Measurements from ENCODE around the gene TAF5L.

The TAF5L gene

DNA sequence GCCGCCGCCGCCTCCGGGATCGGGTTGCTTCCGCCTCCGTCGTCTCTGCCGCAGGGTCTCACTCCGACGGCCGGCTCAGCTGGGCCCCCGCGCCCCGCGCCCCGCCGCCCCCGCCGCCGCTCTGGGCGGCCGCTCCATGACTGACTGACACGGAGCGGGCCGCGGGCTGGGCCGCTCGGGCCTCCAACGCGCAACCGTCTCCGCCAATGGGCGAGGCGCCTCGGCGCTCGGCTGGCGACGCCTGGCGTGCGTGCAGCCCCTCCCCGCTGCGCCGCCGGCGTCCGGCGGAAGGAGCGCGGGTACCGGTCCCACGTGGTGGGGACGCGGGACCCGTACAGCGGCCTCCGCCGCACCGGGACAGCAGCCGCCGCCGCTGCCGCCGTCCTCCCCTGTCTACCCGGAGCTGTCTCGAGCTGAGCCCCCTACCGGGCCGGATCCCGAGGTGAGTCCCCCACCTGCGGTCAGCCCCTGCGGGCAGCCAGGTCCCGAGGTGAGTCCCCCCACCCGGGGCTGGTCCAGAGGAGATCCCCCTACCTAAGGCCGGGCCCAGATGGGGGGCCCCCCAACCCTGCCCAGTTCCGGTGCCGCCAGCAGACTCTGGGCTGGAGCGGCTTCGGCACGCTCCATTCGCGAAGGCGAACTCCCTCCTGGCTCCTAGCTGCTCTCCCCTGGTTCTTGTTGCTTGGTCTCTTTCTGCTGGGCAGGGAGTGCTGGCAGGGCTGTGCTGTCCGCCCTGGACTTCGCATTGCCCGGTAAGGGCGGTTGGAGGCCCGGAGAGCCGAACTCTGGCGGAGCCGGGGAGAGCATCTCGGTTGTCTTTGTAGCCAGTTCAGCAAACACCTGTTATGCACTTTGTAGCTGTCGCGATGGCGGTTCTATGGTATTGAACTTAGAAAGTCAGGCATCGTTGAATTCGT, at the start of gene TAF5L, which contains the start of gene URB2:
TSS of gene TAF5L (minus strand) at position 208 of the 917 bp plus-strand sequence. CDS start 11,640 bp downstream, outside the sequence.
TSS of gene URB2 (plus strand) at position 333 of the 917 bp plus-strand sequence. CDS start 1,387 bp downstream, outside the sequence.
- peak; percentile 99 for DNase-seq (ENCODE audit: low spot score)

DNA sequence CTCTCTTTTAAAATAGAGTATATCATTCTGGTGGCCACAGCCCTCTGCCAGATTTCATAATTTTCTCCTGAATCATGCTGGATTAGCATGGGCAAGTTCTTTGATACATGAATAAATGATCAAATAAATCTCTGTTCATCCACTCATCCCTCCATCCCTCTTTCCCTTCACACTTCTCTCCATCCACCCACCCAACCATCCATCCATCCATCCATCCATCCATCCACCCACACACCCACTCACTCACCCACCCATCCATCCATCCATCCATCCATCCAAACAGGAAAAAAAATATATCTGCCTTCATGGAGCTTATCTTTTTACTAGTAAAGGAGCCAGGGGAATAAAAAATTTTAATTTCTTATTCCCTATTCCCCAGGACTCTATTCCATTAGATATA, 49.5 kb upstream of the TAF5L start:
- no peak for DNase-seq (ENCODE audit: low spot score)

DNA sequence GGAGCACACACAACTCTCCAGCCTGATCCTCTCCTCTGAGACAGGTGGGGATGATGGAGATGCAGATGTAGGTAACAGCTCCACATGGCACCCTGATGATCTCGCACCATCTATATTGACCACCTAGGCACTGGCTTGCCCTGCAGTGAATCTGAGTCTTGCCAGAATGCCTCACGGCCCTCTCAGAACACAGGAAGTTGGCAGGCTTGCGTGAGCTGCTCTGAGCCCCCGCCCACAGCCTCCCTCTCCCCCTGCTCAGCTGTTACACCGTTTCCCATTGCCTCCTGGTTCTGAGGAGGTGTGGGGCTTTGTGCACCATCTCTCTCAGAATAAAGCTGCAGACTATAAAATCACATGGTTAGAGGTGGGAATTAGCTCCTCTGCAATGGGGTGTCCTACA, 48.1 kb upstream of the TAF5L start:
- no peak for DNase-seq (ENCODE audit: low spot score)

DNA sequence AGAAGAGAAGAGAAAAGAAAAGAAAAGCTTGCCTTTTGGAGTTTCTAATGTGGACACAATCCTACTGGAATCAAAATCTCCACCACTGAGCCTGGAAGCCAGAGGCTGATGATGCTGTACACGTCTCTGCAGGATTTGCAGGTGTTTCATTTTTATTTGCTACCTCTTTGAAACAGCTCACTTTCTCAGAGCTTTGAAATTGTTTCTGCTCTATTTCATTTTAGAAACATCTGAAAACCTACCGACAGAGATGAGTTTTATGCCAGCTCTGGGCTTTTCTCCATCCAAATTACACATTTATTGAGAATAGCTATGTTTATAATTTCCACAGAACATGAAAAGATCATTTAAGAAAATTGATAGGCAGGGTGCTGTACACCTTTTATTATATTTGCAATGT, 46.3 kb upstream of the TAF5L start:
- DNase-seq (ENCODE audit: low spot score): no peak

DNA sequence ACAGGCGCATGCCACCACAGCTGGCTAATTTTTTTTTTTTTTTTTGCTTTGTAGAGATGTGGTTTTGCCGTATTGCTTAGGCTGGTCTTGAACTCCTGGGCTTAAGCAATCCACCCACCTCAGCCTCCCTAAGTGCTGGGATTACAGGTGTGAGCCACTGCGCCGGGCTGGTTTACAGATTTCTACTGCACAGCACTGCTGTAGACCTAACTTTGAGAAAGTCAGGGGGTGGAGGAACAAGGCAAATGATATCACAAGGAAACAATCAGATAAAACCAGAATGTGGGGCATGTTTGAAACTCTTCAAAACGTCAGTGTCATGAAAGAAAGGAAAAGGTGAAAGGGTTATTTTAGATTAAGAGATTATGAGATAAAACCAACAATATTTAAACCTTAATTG, 45.4 kb upstream of the TAF5L start:
- no peak for DNase-seq (ENCODE audit: low spot score)

DNA sequence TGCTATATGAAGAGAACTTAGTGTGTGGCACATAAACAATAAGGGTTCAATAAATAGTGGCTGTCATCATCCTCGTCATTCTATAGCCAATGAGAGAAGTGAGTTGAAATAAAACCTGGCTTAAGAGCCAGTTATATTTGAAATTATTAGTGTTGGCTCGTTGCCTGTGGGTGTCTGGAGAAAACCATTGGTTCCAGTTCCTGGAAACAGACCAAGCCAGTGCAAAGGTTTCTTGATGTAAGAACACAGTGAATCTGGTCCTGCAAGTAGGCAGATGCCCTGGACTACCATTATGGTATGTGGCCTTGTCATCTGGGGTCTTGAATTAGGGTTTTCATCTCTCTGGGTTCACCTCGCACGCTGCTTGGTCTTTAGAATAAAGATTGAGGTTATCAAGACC, 43.4 kb upstream of the TAF5L start:
- DNase-seq (ENCODE audit: low spot score): no peak

DNA sequence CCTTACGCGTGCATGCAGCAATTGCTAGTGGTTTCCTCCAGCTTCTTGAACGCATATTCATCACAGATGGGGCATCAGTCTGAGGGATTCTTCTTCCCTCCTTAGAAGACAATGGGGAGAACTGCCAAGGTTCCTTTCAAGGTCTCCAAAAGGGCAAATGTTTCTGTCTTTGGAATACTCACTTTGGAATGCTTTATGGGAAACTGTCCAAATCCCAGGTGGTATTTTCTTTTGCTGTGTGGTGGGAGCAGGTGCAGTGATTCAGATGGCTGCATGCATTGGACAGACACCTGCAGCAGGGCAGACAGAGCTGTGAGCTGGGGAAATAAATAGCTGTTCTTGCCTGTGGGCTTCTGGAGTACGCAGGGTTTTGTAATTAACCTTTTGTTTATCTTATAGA, 40.7 kb upstream of the TAF5L start:
- no peak for DNase-seq (ENCODE audit: low spot score)

DNA sequence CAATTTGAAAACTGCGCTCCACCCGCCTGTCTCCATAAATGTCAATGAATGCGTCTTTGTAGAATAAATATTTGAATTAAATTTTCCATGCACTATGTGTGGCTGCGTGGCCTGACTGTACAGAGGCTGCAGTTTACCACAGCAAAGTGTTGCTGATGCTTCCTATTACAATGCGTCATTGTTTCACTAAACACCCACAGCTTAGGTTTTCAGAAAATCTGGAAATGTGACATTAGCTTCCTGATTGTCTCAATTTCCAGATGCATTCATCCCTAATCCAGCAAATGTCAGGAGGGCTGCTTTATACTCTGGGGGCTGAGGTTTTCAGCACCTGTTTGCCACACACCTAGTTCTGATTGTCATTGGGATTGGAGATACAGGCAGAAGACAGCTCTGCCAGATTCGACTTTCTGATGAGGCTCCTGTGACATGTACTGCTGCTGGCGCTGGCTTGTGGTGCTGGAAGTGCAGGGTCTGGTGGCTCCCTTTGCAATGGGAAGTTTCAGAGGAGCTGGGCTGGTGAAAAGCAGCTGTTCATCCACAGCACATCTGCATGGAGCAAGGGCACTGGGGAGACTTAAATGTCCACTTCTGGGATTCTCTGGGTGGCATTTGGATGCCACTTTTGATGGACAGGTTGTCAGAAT, 40.1 kb upstream of the TAF5L start:
- DNase-seq (ENCODE audit: low spot score): no peak

DNA sequence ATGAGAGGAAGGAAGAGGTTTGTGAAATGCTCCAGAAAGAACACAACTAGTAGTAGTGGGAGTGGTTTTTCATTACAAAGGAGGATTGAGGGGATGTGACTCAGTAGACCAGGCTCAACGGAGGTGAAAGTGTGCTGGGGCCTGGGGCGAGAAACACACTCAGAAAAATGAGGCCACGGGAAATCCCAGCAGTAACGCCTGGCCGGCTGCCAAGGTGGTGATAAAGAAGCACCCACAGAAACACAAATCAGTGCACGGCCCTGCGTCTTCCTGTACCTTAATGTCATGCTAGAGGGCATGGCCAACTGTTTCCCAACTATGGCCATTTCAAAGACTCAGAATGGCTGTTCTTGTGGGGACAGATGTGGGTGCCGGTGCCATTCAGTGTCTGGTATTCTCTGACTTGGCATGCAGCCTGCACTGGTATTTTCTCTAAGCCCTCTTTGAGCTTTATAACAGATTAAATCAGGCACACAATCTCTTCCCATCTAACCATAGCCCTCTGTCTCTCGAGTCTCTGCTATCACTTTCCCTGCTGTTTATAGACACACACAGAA, 38.3 kb upstream of the TAF5L start:
- DNase-seq (ENCODE audit: low spot score): no peak

DNA sequence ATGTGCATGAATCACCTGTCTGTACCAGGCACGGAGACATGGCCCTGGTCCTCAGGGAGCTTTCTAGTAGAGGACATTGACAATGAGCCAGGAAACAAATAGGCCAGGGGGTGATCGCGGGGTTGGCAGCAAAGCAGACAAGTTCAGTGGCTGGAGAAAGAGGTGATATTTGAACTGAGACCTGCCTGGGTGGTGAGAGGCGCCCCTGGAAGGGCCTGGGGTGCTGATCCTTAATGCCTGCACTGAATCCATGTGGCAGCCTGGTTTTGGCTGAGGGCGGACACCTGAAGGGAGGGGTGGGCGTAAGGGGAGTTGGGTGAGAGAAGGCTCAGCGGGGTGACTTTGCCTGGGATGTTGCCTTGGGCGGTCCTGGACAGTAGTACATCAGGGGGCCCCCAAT, 36.0 kb upstream of the TAF5L start:
- DNase-seq (ENCODE audit: low spot score): no peak

DNA sequence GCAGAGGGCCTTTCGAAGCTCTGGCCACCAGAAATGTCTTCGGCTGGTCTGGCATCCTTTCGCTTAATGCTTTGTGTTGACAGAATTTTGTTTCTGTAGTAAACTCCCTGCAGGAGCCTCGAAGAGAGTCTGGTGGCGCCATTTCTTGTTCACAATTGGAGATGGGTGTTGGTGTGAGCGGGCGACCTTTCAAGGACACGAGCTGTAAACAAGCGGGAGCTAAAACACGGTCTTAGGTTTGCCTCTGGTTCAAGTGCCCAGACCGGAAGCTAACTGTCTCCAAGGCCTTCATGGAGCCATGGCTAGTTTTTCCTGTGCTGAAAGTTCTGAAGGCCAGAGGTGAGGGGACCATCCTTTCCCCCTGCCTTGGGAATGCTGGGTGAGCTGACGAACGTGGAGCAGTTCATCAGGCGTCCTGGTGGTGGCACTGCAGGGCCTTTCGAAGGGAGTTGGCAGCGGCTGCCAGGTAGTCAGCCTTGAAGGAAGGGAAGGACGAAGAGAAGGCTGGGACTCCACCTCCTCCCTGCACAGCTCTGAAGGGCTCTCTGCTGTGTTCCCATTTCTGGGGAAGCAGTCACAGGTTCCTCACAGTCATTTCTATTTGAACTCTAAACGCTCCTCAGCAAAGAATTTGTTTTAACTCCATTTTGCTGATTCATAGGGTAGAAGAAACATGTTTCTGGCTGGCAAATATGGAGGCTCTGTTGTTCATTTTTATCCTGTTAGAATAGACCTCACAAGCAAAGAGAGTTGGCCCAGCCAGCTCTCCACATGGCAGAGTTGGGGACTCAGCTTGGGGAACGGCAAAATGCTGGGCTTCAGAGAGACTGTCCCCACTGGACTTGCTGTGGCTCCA, 35.3 kb upstream of the TAF5L start:
- DNase-seq (ENCODE audit: low spot score): peak; percentile 94

DNA sequence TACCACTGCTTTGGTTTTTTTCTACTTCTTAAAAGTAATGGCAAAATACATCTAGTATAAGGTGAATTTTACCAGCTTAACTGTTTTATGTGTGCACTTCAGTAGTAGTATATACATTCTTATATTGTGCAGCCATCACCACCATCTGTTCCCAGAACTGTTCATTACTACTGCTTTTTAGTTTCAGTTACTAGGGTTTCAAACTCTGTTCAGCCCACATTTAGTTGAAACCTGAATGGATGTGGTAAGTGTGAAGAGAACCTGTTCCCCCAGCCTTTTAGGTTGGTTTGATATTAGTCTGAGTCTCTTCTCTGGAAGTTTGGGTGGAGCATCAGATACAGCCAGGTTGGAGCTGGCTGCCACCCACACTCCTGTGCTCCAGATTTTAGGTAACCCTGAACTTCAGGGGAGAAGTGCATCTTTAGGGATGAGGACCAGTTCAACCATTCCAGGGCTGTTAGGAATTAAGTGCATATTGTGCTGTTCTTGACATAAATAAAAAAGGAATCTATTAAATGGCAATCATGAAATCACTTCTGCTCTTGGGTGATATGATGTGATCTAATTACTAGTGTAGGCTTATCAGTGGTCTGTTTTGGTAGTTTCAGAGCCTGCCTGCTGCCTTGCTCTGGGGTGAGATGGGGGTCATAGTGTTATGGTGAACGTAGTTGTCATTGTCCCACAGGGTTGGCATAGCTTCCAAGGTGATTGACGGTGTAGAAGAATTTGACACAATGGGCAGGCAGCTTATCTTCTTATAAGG, 32.3 kb upstream of the TAF5L start:
- no peak for DNase-seq (ENCODE audit: low spot score)

DNA sequence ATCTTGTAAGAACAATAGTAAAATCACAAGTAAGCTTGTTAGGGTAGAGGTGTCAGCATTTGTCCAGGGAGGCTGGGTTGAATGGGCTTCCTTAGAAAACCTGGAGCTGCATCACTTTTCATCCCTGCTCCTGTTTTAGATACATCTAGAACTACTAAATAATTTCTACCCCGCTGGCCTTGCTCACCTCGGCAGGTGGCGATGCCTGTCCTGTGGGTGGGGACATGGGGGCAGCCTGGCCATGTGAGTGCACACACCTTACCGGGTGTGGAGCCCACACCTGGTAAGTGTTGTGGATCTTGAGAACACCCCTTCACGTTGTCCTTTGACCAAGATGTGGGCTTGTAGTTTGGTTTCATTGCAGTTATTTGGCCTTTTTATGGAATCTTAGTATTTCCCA, 29.9 kb upstream of the TAF5L start:
- no peak for DNase-seq (ENCODE audit: low spot score)

DNA sequence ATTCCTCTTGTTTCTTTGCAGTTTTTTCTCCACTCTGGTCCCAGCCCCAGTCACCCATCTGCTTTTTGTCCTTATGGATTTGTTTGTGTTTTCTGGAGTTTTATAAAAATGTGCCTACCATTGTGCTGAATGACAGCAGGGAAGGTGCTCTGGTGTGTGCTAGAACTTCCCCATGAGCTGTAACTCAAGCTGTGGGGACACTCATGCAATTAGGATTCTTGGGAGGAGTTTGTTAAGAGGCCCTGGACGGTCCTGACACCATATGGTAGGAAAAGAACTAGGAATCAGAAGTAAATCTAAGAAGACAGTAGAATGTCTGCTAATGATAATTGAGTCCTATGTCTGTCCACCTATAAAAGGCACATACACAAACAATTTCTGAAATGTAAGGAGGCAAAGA, 27.5 kb upstream of the TAF5L start:
- DNase-seq (ENCODE audit: low spot score): no peak

DNA sequence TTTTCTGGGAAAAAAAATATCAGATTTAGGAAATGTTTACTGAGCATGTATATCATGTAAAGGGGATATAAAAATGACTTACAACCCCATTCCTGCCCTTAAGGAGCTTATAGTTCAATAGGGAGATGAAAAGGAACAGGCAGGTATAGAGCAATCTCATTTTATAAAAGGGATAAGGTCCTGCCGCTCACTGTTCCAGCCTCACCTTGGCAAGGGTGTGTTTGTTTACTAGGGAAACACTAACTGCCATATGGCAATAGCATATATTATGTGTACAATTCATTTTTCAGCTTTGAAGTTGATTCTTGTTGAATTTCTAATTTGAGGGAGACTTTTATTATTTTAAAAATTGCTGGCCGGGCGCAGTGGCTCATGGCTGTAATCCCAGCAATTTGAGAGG, 25.6 kb upstream of the TAF5L start:
- no peak for DNase-seq (ENCODE audit: low spot score)

DNA sequence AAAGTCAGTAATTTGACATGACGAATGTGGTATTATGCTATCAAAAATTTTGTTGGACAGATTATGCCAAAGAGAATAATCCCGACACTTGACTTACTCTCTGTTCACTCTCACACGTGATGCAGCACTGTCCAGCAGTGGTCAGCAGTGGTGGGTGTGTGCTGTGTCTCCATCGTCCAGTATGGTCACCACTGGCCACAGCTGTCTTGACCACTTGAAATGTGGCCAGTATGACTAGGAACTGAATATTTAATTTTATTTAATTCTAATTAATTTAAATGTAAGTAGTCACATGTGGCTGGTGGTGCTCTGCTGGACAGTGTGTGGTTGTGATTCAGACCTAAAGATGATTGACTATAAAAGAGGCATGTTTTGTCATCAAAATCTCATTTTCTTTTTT, 24.1 kb upstream of the TAF5L start:
- no peak for DNase-seq (ENCODE audit: low spot score)

DNA sequence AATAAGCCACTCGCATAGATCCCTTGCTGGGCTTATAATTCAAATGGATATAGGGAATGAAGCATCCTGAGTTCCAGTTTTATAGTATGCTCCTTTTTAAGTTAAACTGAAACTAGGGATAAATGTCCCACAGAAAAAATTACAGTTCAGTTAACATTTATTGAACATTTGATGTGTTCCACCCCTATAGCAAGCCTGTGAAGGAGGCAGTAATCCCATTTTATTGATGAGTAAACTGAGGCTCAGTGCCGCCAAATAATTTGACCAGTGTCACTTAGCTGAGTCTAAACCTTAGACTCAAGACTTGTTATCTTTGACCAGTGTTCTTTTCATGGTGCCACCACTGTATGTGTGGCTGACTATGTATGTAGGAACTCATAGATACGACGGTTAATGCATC, 22.5 kb upstream of the TAF5L start:
- no peak for DNase-seq (ENCODE audit: low spot score)

DNA sequence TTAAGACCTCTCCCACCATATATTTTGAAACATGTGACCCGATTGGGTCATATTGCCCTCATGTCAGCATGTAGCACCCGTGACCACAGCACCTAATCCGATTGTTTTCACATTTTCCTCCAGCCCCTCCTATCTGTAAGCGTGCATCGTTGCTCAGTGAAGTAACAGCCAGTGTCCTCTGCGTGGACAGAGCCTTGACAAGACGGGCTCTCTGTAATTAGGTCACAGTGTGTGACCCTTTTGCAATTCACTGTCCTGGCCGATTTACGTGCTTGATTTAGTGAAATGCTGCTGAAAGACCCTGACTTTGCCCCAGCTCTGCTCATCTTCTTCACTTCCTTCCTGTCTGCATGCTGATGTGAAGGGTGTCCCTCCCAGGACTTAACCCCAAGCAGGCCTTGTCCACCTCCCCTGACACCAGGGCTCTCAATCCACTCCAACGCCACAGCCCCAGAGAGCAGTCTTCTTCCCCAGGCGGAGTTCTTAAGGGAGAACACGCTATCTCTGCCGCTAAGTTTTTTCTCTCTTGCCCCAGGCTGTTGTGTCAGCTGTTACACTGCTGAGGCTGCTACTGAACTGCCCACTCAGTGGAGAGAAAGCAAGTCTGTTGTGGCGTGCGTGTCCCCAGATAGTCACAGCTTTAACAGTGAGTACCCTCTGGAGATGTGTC, 19.5 kb upstream of the TAF5L start:
- no peak for DNase-seq (ENCODE audit: low spot score)

DNA sequence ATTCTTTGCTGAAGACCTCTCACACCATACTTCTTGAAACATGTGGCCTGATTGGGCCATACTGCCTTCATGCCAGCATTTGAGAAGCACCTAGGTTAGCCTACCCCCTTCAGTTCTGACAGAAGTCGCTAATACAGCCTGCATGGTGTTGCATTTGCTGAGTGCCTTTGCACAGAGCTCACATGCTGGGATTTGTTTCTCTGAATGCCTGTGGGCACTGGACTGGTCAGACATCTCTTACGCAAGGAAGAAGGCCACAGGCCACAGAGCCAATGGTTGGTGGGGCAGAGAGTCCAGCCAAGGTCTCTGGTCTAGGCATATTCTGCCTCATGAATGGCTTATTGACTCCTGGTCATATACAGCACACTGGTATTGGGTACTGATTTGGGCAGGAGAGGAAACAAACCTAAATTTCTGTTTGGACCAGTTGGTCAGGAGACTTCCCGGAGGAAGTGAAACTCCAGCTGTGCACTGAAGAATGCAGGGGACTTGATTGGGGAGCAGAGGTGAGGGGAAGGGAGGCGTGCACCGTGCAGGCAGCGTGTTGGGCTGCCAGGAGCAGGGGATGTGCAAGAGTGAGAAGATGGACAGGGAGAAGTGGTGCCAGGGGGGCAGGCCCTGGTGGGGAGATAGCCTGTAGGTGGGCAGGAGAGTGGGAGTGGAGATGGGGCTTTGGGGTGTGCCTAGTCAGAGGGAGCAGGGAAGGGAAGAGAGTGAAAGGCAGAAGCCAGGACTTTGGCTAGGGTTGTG, 18.2 kb upstream of the TAF5L start:
- no peak for DNase-seq (ENCODE audit: low spot score)

DNA sequence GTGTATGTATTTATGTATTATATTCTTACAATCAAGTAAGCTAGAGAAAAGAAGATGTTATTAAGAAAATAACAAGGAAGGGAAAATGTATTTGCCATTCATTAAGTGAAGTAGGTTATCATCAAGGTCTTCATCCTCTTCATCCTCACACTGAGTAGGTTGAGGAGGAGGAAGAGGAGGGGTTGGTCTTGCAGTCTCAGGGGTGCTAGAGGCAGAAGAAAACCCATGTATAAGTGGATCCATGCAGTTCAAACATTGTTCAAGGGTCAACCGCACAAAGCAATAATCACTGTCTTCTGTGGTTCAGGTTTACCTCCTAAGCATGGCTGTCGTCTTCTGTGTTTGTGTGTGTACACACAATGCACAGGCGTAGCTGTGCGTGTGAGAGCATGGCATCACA, 17.0 kb upstream of the TAF5L start:
- no peak for DNase-seq (ENCODE audit: low spot score)
